Right lung (tissue), 5 donors: ENCODE measurements around the gene CRABP1. TPM values are rescaled to one million over a fixed set of nuclear protein-coding genes. Genes with fewer than 3 reads are reported as not detected.

Experiments used
- DNase-seq, 2 donors: peaks; one replicate each; pipeline ENCODE4 v3.0.0-alpha.2; 2013
- polyA plus RNA-seq, 5 donors: library from polyadenylated mRNA; unstranded; fragments of 120-200 nt; gene quantifications; one replicate each; pipeline versions ENCODE4 v1.2.1 to v1.2.3, GENCODE V29; 2013; ENCODE audit warnings: inconsistent platforms in 1 of 5, low replicate concordance in 1 of 5; ENCODE audit not compliant: insufficient read length in 5 of 5, insufficient read depth in 1 of 5

Gene CRABP1
- polyA plus RNA-seq, 5 donors = 0.47 to 2.6 (median 0.75) TPM; not detected in 1

DNA sequence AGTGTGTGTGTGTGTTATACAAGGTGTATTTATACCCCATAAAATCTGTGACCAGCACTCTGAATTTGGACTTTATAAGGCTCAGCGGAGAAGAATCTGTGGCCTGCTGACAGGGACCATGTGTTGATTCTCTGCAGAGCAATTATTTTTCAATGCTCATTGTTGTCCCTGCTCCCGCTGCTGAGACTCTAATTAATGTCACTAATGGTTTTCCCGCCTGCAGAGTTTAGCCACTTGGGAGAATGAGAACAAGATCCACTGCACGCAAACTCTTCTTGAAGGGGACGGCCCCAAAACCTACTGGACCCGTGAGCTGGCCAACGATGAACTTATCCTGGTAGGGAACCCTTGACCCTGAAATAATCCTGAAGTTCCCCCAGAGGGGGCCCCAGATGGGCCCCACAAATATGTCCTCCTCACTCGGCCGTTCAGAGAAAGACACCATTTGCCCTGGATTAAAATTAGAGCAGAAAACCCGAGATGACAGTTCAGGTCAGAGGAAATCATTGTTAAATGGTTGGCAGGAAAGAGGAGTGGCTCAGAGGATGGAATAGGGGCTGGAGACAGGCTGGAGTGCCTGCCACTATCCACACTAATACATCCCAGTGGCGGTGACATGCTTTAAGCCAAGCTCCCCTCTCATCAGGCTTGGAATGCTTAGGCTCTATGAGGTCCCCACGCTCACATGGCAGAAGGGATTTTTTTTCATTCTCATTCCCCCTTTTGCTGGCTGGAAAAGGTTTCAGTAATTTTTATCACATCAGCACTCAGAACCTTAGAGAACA, 3.3 kb downstream of the CRABP1 start:
- no peak for DNase-seq

DNA sequence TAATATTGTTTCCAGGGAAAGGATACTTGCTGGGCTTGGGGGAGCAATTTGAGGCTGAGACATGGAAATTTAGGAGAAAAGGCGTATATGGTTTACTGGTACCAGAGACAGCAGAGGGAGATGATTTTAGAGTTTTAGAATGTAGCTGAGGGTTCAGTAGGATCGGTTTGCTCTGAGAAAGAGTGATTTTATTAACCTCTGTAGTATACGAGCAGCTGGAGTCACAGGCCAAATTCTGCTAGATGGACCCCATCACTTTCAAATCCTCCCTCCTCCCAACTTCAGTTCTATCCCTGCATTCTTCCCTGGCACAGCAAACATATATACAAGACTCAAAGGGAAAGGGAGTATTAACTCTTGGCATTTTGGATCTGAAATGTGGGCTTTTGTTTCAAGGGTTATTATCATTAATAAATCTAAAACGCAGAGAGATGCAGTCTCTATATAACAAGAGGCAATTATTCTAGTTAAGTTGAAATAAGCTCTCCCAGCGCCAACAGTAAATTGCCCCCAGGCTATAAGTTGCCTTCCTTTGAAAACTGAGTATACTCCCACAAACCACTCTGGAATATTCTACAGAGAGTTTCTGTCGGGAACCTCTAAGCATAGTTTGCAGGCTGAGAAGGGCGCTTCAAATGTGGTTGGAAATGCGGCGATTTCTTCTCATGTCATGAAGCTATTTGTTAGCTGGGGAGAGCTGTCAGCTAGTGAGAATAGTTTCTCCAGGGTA, 5.4 kb downstream of the CRABP1 start:
- DNase-seq = no peak

DNA sequence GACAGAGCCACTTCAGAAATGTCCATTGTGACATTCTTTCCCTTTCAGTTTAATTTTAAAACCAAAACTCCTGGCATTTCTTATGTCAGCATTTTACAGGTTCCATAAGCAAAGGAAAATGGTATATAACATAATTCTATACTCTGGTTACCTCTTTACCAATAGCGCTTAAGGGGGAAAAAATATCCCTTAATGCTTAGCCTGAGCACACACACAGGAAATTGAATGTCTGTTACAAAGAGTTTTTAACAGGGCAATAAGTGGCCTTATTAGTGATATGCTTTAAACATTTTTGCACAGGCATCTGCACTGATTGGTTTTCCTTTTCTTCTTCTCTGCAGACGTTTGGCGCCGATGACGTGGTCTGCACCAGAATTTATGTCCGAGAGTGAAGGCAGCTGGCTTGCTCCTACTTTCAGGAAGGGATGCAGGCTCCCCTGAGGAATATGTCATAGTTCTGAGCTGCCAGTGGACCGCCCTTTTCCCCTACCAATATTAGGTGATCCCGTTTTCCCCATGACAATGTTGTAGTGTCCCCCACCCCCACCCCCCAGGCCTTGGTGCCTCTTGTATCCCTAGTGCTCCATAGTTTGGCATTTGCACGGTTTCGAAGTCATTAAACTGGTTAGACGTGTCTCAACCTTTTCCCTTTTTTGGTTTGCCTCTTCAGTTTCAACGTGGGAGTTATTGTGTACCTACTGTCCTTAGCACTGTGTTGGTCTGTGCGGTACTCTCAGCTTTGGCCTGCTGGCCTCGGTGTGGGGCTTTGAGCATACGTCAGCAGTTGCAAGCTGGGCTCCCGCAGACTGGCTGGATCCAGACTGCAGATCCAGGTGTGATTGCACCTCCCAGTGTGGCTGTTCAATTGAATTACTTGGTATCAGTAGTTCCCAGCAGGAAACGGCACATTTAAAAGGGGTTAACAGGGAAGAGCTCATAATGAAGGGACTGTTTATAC, 7.7 kb downstream of the CRABP1 start:
- DNase-seq = peak; percentile 47 to 51

GRCh38 chr15:78350058-78350457, 9.9 kb downstream of the CRABP1 start:
- DNase-seq = no peak

GRCh38 chr15:78351539-78351938, 11.4 kb downstream of the CRABP1 start:
- DNase-seq = no peak

GRCh38 chr15:78353093-78353492, 12.9 kb downstream of the CRABP1 start:
- DNase-seq = no peak

GRCh38 chr15:78355177-78355576, 15.0 kb downstream of the CRABP1 start:
- no peak for DNase-seq

DNA sequence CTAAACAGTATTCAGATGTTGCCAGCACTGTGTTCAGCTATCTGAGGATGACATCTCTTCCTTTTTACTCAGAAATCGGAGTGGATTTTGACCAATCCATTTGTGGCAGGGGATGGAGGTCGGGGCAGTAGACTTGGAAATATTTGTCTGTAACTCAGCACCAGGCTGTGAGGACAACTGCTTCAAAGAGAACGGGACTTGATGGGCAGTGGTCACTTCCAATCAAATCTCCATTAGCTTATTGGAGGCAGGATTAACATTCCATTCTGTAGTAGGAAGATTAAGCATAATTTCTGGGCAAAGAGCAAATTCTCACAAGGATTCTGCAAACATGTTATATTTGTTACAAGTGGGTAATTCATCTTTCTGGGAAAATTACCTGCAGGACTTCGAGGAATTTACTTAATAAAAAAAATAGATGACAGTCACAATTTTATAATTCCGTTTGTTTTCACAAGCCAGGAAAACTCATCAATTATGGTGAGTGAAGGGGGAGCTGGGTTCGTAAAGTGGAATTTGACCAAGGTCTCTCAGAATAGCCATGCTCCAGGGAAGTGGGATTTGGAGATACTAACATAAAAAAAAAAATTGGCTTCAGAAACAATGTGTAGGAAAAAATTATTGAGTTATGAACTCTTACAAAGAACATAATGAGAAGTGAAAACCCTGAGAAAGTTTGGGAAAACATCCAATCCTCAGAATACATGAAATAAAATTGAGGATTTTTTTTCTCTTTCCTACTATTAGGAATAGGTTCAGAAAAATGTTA, 18.1 kb downstream of the CRABP1 start:
- no peak for DNase-seq

DNA sequence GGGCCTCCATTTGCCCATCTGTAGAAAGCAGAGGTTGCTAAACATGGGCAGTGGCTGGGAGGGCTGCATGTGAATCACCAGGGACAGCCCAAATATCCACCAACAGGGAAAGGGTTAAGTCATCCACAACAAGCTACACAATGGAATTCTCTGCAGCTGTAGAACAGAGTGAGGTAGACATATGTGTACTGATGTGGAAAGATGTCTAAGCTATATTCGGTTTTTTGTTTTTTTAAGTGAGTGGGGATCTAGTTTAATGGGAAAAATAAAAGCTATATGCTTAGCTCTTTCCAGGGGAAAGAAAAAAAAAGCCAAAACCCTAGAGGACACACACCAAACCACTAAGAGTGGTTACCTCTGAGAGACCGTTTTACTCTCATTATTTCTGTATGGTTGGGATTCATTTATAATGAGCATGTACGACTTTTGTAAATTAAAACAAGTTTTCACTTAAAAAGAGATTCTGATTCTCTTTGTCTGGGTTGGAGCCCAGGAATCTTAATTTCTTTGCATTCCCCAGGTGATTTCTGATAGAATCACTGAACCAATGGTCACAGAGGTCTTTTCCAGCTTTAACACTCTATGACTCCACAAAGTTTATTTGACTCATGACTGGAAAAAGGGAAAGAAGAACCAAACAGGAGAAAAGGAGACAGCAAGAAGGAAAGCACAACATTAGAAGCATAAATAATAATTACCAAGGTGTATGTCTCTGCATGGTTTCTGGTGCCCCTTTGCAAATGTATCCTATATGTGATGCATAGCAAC, 19.1 kb downstream of the CRABP1 start:
- DNase-seq = no peak

DNA sequence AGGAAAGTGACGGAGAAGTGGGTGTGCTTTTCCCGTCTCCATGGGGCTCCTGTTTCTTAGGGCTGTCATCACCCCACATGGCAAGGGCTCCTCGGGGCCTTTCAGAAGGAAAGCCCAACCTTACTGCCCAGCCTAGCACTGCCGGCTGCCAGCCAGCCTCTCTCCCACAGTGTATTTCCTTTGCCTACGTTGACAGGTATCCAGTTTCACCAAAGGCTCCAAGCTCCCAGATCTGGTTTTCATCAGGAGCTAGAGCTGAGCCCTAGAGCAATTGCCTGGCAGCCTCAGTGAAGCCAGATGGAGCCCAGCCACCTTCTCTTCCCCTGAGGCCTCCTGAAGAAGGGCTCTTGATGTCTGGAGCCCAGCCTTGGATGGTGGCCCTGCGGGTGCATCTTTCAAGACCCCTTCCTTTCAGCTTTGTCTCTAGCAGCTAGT, 20.2 kb downstream of the CRABP1 start:
- no peak for DNase-seq

- no peak for DNase-seq
Measured at GRCh38 chr15:78360958-78361718, 21.0 kb downstream of the CRABP1 start.

DNA sequence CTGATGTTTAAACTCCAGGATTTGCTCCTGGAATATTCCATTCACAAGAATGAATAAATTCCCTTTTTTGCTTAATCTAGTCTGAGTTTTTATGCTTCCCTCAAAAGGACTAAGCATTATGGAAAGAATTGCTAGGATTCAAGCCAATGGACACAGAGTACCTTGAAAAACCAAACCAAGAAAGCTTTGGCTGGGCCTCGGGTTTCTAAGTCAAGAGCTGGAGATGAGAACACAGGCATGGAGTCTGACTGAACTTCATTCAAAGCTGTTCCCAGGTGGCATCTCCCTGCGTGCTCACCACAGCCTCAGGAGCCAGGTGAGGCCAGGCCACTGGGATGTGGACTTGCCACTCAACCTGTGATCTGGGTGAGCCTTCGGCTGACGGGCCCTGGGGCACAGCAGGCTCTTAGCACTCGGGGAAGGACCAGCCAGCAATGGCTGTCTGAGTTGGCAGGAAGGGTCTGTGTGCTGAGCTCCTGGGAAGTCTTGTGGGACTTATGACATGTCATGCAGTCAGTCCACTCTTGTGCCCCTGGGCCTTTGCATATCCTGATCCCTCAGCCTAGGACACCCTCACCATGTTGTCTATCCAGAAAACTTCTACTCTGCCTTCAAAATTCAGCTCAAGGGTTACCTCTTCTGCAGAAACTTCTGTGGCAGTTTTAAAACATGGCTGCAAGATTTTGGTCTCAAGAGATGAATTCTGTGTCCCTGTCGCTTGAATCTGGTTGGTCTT, 21.8 kb downstream of the CRABP1 start:
- no peak for DNase-seq

- DNase-seq = no peak
Measured at GRCh38 chr15:78362716-78363380, 22.7 kb downstream of the CRABP1 start.

- no peak for DNase-seq
Measured at GRCh38 chr15:78363381-78363734, 23.2 kb downstream of the CRABP1 start.

DNA sequence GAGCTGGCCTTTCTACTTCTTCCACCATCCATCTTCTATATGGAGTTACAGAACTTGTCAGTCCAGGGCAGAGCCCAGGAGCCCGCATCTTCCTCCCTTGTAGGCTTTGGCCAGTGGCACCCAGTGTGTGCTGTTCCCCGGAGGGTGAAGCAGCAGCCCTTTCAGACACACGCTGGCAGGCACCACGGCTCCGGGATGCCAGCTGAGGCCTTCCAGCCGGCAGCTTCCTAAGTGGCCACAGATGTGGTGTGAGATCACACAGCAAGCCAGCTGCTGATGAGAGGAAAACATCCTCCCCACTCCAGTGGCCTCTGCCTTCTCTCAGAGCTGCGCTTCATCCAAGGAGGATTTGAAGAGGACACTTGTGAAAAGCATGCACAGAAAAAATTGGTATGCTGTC, 24.1 kb downstream of the CRABP1 start:
- no peak for DNase-seq

DNA sequence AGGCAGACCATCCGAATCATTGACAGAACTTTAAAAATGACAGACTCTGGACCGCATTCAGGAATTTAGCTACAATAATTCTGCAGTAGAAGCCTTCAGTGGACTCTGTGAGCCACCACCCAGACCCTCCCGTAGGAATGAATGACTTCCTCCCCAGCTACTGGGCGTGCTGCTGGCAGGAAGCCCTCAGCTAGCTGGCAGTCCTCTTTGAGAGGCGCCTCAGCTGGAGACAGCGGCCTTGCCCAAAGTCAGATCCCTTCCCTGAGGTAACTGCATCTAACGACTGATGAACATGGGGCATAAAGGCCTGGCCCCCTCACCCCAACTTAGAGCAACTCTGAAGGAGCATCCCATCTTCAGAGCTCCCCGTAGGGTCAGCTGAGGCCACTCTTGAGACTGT, 25.8 kb downstream of the CRABP1 start:
- no peak for DNase-seq

- DNase-seq = no peak
Measured at GRCh38 chr15:78366342-78366741, 26.2 kb downstream of the CRABP1 start.

DNA sequence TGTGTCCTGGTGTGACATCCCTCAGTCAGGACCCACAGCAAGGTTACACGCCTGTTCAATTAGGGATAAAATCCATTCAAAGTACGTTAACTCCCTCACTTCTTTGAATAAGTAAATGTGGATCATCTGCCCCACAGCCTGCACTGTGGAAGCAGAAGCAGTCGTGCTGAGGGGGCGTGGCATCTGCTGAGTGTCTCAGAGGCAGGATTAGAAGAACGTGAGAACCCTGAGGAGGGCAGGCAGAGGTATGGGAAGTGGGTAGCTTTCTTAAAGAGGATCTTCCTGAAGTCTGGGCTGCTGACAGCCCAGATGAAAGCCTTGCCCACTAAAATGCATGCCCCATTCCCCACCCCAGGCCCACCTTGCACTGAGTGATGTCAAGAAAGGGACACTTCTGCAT, 28.5 kb downstream of the CRABP1 start:
- DNase-seq = no peak

- DNase-seq = no peak
Measured at GRCh38 chr15:78369161-78369560, 29.0 kb downstream of the CRABP1 start.
